Upper lobe of left lung (tissue), 4 donors: ENCODE data around the gene HOXB4.

Experiments
- CTCF ChIP-seq, 6 experiments: fragments of 450-650 bp in 4 of 6; fragments of 200-600 bp in 2 of 6; sonication (generic) in 2 of 6; IDR thresholded peaks; one replicate each; pipeline ENCODE4 v1.5.1; 2016 to 2019; ENCODE audit warnings: antibody characterized with exemption in 6 of 6
- POLR2A ChIP-seq, 4 donors: fragments of 450-650 bp; IDR thresholded peaks; one replicate each; pipeline ENCODE4 v1.5.1; 2016 to 2017; ENCODE audit warnings: antibody characterized with exemption in 4 of 4, mild to moderate bottlenecking in 2 of 4
- POLR2AphosphoS5 ChIP-seq, 2 donors: sonication (generic); formaldehyde crosslinking; IDR thresholded peaks; one replicate each; pipeline ENCODE4 v1.5.1; 2017; ENCODE audit warnings: antibody characterized with exemption in 2 of 2

- TF ChIP-seq CTCF (IDR thresholded peaks at IDR 0.05) = no peak
- TF ChIP-seq POLR2A (IDR thresholded peaks at IDR 0.05) = no peak
- TF ChIP-seq POLR2AphosphoS5 (IDR thresholded peaks at IDR 0.05) = no peak
Observed at GRCh38 chr17:48571826-48572417, 6.2 kb downstream of the HOXB4 start.
